Stimulated activated CD8-positive, alpha-beta memory T cell treated with anti-CD3 and anti-CD28 coated beads, Interleukin-2, amount 100 ng/mL, for 48 hours (primary cell): ENCODE results near the gene CDC25A.
"Not testable (repeated sequence)": the region's sequence is repeated elsewhere in the genome, so short reads cannot be mapped to it uniquely, and the experiment has no call there.

Source experiments
- DNase-seq, 2 donors: peaks; one replicate each; pipeline ENCODE4 v3.0.0-alpha.2; 2020; ENCODE audit warnings: low read depth in 2 of 2

CDC25A gene

GRCh38 chr3:48188266-48189201 is at the start of gene CDC25A:
Gene CDC25A (minus strand): TSS chr3:48188417. CDS start chr3:48187947, 470 bp downstream.
- DNase-seq, result peak; percentile 85 to 89

GRCh38 chr3:48236531-48236930 is 48.3 kb upstream of the CDC25A start:
- no peak for DNase-seq

- no peak for DNase-seq
These were observed 45.3 kb upstream of the CDC25A start for GRCh38 chr3:48233542-48233941.

GRCh38 chr3:48232734-48233133 is 44.5 kb upstream of the CDC25A start:
- DNase-seq, result peak; percentile 44 to 58

GRCh38 chr3:48232232-48232631 is 44.0 kb upstream of the CDC25A start:
- DNase-seq, result no peak

GRCh38 chr3:48226939-48227338 is 38.7 kb upstream of the CDC25A start:
- no peak for DNase-seq

- no peak for DNase-seq
These were observed 37.4 kb upstream of the CDC25A start for GRCh38 chr3:48225587-48225986.

- DNase-seq, result no peak
These were observed 34.6 kb upstream of the CDC25A start, which contains the start of gene CAMP for GRCh38 chr3:48222616-48223513. Gene CAMP (plus strand): TSS chr3:48223495. CDS start chr3:48223512, 17 bp downstream.

- no peak for DNase-seq
These were observed 32.5 kb upstream of the CDC25A start for GRCh38 chr3:48220746-48221145.

GRCh38 chr3:48219543-48219942 is 31.3 kb upstream of the CDC25A start:
- no peak for DNase-seq

- DNase-seq, result no peak
These were observed 30.3 kb upstream of the CDC25A start for GRCh38 chr3:48218537-48218936.

- DNase-seq, result no peak
These were observed 29.2 kb upstream of the CDC25A start for GRCh38 chr3:48217449-48217848.

- DNase-seq, result no peak
These were observed 27.7 kb upstream of the CDC25A start for GRCh38 chr3:48215876-48216275.

- DNase-seq, result no peak
These were observed 27.2 kb upstream of the CDC25A start for GRCh38 chr3:48215466-48215865.

GRCh38 chr3:48215019-48215418 is 26.8 kb upstream of the CDC25A start:
- DNase-seq, result no peak

GRCh38 chr3:48214225-48214624 is 26.0 kb upstream of the CDC25A start:
- no peak for DNase-seq

- not testable (repeated sequence) for DNase-seq
These were observed 23.6 kb upstream of the CDC25A start for GRCh38 chr3:48211776-48212175.

- DNase-seq, result not testable (repeated sequence)
These were observed 22.3 kb upstream of the CDC25A start for GRCh38 chr3:48210534-48210933.

- no peak for DNase-seq
These were observed 21.2 kb upstream of the CDC25A start for GRCh38 chr3:48209445-48209844.

- DNase-seq, result no peak
These were observed 19.9 kb upstream of the CDC25A start for GRCh38 chr3:48208076-48208475.

- no peak for DNase-seq
These were observed 14.4 kb upstream of the CDC25A start for GRCh38 chr3:48202632-48203031.

GRCh38 chr3:48199117-48199516 is 10.9 kb upstream of the CDC25A start:
- DNase-seq, result no peak
